ENCODE measurements around the gene TADA2B.

TADA2B gene, protein sequence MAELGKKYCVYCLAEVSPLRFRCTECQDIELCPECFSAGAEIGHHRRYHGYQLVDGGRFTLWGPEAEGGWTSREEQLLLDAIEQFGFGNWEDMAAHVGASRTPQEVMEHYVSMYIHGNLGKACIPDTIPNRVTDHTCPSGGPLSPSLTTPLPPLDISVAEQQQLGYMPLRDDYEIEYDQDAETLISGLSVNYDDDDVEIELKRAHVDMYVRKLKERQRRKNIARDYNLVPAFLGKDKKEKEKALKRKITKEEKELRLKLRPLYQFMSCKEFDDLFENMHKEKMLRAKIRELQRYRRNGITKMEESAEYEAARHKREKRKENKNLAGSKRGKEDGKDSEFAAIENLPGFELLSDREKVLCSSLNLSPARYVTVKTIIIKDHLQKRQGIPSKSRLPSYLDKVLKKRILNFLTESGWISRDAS

DNA sequence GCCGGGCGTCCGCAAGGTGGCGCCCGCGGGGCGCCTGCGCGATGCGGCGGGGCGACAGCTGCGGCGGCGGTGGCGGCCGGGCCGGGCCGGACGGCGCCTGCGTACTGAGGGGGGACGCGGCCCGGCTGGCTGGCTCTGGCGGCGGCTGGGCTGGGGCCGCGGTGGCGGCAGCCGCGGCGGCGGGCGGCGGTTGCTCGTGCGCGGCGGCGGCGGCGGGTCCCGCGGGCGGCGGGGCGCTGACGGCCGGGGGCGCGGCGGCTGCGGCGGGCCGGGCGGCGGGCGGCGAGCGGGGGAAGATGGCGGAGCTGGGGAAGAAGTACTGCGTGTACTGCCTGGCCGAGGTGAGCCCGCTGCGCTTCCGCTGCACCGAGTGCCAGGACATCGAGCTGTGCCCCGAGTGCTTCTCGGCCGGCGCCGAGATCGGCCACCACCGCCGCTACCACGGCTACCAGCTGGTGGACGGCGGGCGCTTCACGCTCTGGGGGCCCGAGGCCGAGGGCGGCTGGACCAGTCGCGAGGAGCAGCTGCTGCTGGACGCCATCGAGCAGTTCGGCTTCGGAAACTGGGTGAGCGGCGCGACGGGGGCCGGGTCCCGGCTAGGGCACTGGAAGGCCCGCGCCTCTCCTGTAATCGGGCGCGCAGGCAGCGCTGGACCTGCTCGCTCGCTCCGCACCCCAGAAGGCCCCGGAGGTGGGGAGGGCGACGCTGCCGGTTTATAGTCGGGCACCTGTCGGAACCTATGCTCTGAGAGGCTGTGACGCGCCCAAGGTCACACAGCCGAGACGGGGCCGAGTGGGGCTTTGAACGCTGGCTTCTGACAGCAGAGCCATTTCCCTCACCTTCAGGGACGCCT lies at the start of gene TADA2B:
Gene TADA2B (plus strand): TSS at position 89 of the 853 bp plus-strand sequence. CDS start 208 bp downstream, at position 297.
- peak in 8 of 56 donors; percentile 23 to 60 (median 48) for DNase-seq

DNA sequence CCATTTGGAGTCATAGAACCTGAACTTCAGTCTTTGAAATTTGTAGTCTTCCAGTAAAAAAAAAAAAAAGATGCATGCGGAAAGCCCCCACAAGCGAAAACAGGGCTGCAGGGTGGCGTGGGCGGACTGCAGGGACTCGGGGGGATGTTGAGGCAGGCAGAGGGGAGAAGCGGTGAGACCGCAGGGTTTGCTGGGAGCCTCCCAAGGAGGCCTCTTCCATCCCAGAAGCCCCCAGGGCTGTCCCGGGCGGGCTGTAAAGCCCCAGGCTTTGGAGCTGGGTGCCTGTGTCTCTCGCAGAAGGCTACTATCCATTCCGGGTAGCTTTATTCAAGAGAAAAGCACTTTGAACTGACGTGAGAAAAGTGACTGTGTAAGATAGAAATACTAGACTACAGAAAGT lies 46.7 kb upstream of the TADA2B start:
- no peak for DNase-seq

DNA sequence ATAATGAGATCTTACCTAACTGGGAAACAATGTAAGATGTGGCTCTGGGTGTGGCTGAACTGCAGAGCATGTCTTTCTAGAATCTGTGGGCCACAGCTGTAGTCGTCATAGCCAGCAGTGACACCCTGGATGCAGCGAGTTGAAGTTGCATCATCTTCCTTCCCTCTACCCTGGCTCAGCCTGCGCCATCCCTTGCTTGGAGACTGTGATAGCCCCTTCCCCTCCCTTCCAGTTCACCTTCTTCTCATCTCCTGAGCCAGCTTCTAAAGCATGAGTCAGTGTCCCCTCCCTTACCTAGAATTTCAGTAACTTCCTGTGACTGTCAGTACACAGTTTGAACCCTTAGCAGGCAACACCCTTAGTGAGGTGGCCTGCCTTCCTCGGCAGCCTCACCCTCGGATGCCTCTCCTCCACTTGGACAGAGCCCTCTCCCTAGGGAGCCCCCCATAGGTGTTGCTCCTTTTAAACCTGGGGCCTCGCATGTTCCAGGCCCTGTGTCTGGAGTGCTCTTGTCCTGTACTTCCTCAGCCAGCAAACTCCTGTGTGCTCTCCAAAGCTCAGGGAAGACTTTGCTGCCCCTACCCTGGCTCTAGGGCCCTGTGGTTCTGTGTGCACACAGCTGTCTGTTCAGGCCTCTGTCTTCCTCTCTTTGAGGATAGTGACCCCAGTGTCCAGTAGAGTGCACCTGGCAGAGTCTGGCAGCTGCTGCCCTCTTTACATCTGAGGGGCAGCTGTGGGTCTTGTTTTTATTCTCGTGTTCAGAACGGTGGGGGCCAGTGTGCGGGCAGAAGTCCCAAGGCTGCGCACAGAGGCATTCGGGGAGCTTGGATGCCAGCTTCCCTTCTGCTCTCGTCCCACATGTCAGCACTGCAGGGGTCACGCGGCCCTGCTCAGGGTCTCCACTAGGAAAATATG lies 43.7 kb upstream of the TADA2B start:
- DNase-seq: peak in 16 of 56 donors; percentile 16 to 59 (median 38)

DNA sequence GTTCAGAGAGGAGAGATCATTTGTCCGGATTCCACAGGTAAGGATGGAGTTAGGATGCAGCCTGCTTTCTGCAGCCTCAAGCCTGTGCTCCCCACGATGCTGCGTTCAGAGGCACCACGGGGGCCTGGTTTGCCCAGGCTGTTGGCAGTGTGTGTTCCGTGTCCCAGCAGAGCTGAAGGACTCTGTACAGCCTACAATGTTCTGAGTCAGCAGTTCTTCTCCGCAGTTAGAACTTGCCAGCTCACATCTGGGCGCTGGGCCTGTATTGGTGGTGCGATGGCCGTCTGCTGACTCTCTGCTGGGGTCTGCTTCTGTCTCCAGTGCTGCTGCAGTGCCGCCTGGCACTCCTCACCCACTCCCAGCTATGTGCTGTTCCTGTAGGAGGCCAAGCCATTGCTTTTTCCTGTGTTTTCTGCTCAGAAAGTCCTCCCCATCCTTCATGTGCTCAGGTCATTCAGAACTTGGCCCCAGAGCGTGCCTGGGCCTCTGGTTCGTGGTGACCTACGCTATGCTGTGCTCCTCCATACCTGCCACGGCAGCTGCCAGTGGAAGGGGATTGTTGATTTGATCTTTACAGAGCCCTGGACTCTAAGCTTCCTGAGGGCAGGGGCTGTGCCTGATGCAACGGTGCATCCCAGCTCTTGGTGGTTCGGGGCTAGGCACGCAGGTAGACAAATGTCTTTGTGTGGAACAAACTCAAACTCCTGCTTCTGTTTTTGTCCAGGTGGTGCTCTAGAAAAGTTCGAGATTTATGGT lies 42.6 kb upstream of the TADA2B start:
- peak in 15 of 56 donors; percentile 5 to 44 (median 34) for DNase-seq

DNA sequence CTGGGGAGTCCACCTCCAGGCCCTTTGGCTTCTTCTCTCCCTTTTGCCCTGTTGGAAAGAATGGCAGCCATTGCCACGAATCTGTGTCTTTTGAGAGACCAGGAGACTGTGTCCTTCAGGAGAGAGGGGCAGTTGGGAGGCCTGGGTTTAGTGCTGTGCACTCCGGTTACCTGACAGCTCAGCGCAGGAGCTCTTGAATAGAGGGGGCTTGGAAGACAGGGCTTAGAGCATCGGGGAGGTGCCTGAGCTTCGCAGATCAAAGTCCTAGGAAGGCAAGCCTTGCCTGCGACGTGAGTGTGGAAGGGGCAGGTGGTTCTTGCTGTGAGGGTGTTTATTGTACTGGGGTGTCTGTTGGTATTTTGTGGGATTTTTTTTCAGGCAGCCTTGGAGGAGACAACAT lies 41.9 kb upstream of the TADA2B start:
- DNase-seq: no peak

DNA sequence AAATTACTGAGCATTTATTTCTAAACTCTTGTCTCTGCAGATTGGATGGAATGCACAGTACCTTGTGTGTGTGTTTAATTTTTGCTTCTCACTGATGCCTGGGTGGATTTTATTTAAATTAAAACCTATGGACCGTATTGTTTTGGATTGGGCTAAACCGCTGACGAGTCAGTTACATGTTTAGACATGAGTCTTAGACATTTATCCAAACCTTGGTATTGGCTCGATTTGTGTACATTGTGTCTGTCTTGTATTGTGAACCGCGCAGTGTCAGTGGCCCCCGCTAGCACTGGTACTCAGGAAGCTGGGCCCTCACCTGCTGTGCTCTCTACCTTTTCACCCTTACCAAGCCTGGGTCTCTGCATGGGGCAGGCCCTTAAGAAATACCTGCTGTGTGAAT lies 40.8 kb upstream of the TADA2B start:
- DNase-seq: no peak

DNA sequence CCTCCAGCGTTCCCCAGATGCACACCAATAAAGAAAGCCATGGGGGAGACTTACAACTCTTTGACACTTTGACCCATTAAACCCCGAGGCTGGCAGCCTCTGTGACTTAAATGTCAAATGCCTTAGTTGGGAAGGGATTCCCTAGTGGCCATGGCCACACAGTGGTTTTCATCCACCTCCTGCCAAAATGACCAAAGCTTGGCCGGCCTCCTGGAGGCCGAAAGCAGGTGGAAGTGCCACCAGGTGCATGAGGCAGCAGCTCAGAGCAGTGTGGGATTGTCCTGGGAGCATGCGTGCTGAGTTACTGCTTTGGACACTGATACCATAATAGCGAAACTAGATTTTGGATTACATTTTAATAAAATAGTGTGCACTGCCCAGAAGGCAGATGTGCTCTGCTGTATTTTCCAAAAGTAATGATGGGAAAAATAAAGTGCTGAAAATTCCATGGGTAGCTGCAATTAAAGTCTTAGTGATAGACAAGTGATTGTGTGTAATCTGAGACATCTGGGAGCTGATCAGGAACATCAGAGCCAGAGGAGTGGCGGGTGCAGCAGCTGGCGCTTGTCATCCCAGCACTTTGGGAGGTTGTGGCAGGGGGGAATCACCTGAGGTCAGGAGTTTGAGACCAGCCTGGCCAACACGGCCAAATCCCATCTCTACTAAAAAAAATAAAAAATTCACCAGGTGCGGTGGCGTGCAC lies 39.8 kb upstream of the TADA2B start:
- DNase-seq: no peak

DNA sequence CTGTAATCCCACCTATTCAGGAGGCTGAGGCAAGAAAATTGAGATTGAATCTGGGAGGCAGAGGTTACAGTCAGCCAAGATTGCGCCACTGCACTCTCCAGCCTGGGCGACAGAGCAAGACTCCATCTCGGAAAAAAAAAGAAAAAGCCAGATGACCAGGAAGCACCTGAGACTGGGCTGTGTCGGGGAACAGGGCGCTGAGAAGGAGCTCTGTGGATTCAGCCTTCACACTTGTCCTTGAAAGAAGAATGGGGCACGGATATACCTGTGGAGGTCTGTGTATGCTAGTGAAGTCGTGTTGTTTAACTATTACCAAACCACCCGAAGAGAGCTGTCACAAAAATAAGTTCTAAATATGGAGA lies 39.3 kb upstream of the TADA2B start:
- no peak for DNase-seq

DNA sequence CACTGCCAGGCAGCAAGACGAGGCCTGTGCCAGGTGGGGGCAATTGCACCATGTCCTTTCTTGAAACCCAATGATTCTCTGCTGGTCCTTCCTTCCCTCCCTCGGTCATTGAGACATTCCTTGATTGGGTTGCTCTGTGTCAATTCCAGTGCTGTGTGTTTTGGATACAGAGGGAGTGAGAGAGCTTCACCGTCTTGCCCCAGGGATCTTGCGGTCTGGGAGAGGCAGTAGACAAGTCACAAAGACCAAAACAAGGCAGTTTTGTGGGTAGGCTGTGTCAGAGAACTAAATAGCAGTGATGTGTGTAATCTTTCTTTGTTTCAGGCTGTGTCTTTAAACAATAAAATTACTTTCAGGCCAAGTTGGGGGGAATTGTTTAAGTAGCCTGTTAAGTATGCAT lies 38.8 kb upstream of the TADA2B start:
- no peak for DNase-seq

DNA sequence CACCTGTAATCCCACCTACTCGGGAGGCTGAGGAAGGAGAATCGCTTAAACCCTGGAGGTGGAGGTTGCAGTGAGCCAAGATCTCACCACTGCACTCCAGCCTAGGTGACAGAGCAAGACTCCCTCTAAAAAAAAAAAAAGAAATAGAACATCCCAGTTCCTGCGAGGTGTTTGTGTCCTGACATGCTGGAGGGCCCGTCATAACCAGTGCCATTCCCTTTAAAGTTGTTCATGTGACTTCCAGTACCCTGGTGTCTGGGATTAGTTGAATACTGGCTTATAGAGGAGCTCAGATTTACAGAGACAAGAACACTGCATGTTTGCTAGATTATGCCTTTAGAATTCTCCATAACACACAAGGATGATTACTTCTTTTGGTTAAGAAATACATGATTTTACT lies 37.6 kb upstream of the TADA2B start:
- no peak for DNase-seq

DNA sequence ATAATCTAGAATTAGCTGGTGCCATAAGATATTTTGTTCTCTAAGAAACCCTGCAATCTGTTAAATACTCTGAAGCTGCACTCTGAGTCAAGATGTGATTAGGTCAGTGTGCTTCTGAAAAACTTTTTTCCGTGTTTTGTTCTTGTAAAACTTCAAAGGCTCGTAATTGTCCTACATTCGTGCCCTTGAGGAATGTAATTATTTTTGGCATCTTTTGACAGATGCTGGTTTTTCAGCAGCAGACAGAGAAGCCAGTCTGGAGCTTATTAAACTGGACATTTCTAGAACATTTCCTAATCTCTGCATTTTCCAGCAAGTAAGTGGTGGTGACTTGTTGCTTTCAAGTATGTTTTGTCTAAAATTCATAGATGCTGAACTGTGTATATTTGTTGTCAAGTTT lies 36.8 kb upstream of the TADA2B start:
- no peak for DNase-seq

DNA sequence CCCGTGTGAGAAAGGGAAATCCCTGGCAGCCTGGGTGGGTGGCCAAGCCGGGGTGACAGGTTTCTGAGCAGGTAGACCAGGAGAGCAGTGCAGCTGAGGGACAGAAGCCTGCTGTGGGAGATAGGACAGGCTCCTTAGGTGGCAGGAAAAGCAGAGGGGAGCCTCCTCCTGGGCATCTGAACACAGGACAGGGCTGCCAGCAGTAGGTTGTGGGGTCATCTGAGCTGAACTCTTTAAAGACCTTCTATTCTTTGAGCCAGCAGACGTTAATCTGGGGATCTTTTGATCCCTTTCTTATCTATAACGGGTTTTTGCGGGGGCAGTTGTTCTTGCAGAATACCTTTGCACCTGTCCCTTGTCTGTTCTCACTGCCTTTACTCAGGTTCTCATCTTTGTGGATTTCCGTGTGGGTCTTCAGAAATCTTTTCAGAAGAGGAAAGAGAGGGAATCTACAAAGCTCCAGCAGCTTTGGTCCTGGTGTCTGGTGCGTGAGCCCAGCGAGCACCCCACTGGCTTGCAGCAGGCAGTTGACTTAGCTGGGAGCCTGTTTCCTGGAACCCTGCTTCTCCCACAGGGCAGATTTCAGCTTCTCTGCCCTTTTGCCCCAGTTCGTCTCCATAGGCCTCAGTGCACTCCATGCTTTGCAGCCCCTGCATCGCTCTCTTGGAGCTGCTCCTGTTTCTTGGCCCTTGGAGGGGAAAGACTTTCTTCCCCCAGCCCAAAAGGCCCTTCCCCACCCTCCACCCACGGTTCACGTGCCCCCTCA lies 35.8 kb upstream of the TADA2B start:
- no peak for DNase-seq

DNA sequence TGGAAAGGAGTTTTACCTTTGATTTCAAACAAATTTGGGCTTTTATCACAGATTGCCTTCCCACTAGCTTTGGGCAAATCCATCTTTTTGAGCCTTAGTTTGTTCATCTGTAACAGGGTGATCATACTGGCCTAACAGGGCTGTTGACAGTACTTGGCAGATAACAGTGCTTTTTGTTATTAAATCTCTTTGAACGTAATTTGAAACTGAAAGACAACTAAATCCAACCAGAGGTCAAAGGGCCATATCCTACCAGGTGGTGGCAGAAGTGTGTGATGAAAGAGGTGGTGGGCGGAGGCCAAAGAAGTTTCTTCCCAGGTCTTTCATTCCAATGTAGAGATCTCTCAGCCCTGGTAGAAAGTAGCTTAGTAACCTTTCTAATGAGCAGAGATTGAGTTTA lies 35.2 kb upstream of the TADA2B start:
- DNase-seq: no peak

DNA sequence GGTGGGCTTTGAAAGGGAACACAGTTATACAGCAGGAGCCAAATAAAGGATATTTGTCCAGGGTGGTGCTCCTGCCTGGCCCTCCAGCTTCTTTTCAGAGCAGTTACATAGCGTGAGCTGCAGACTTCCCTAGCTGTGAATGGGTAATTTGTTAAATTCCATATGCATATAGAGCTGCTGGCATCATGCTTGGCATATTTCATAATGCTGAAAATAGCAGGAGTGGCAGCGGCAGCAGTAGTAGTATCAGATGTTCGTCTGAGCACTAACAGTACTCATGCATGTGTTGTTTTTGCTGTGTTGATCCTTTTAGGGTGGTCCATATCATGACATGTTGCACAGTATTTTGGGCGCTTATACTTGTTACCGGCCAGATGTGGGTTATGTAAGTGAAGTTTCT lies 33.6 kb upstream of the TADA2B start:
- DNase-seq: no peak

DNA sequence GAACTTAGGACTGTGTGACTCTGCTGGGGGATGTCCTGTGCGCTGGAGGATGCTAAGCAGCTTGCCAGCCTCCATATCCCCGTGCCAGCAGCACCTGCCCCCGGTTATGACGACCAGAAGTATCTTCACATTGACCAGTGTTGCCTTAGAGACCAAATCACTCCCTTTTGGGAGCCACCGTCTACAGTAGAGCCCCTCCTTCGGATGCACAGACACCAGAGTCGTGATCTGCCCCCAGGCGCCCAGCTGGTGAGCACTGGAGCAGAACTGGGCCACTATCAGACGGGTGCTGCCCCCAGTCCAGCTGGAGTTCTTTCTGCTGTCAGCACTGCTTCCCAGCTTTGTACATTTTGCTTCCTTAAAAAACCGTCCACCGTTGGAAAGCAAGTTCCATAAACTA lies 30.0 kb upstream of the TADA2B start:
- DNase-seq: no peak

DNA sequence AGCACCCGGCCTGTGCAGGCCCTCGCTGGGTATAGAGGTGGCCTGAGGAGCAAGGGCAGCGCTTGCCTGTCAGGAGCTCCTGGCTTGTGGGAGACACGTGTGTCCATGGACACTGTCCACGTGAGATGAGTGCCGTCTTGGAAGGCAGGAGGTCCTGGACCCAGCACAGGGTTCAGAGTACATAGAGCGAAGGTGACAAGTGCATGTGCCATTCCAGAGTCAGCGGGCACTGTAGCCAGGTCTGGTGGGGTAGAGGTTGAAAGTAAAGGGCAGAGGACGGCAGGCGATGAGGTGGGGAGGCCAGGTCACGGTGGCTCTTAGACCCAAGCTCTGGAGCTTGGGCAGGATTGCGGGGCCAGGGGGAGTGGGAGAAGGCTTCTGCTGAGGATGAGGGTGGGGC lies 28.4 kb upstream of the TADA2B start:
- no peak for DNase-seq

DNA sequence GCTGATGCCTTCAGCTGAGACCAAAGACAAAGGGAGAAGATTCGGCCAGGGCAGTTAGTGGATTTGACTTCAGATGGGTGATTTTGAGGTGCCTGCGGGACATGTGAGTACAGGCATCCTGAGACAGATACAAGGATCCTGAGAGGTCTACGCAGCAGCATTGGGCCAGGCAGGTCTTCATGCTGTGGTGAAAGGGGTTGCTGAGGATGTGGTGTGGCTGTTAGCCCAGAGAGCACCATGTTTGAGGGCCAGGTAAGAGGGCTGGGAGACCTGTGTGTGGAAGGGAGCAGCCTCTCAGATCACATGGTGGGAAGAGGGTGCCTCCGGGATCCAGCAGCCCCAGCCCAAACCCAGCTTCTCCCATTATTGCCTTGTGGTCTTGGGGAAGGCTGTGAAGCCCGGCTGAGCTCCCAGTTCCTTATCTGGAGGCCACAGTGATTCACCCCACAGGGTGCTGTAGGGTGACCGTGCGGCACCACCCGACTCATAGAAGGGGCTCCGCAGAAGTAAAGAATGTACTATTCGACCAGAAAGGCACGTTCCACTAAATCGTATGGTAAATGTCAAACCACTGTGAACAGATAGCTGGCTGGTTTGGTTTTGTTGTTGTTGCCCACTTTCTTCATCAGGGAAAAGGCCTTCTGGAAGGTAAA lies 27.7 kb upstream of the TADA2B start:
- DNase-seq: no peak

DNA sequence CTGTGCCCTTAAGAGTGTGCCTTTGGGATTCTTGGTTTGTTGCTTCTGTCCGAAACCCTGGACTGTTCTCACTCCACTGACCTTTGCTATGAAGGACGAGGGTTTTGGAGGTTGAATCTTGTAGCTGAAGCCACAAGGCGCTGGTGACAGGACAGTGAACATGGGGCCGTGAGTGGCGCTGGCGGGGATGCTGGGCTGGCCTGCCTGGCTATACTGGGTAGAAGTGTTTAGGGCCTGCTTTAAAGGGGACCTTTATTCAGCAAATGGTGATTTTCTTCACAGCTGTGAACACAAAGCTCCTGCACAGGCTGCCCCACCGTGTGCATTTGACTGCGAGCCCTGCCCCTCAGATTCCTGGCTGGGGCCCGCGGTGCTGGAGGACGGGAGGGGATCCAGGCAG lies 27.1 kb upstream of the TADA2B start:
- DNase-seq: no peak

DNA sequence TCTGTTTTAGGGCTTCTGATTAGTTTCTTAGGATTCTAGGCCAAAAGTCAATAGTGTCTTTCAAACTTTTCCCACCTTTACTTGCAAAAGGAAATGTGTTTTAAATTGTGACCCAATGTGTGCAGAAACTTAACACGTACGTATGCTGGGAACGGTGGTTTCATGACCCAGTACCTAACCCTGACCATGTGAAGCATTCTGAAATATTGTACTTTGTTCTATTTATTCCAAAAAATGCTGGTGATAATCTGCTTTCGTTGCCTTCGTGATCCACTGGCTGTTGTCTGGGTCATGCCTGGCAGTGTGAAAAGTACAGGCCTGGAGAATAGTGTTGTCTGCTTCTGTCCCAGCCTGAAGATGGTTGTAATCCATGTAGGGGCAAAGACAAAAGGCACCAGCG lies 26.7 kb upstream of the TADA2B start:
- no peak for DNase-seq

Measured in amygdala (tissue), 56 donors.